Bone marrow (tissue), 2 donors: Measurements from ENCODE around the gene PSEN2.
"Not testable (repeated sequence)": the region's sequence is repeated elsewhere in the genome, so short reads cannot be mapped to it uniquely, and the experiment has no call there.

Source experiments
- DNase-seq, 2 donors: peaks; one replicate each; lab custom pipeline; 2025; lab: John Stamatoyannopoulos, UW

Gene PSEN2

GRCh38 chr1:226916497-226916896, 46.1 kb downstream of the PSEN2 start:
- no peak for DNase-seq

GRCh38 chr1:226919587-226919986, 49.2 kb downstream of the PSEN2 start:
- DNase-seq, result no peak

GRCh38 chr1:226919995-226920394, 49.6 kb downstream of the PSEN2 start:
- no peak for DNase-seq

GRCh38 chr1:226920446-226920894, 50.1 kb downstream of the PSEN2 start:
- no peak for DNase-seq

- DNase-seq, result no peak
Observed at GRCh38 chr1:226921504-226921903, 51.1 kb downstream of the PSEN2 start.

GRCh38 chr1:226929260-226930111, 59.1 kb downstream of the PSEN2 start:
- DNase-seq, result not testable (repeated sequence)

GRCh38 chr1:226934483-226935237, 64.2 kb downstream of the PSEN2 start:
- no peak for DNase-seq

- no peak for DNase-seq
Observed at GRCh38 chr1:226937940-226938725, 67.7 kb downstream of the PSEN2 start.

- peak in 1 of 2 donors; percentile 71 for DNase-seq
Observed at GRCh38 chr1:226938903-226939437, 68.6 kb downstream of the PSEN2 start.

GRCh38 chr1:226939438-226940028, 69.1 kb downstream of the PSEN2 start:
- peak in 1 of 2 donors; percentile 90 for DNase-seq

GRCh38 chr1:226940029-226940805, 69.8 kb downstream of the PSEN2 start, which contains the start of gene COQ8A:
Gene COQ8A (plus strand): TSS chr1:226940294. CDS start chr1:226961386, 21,092 bp downstream.
- DNase-seq, result peak; percentile 90 to 99

GRCh38 chr1:226940806-226941067, 70.3 kb downstream of the PSEN2 start:
- DNase-seq, result no peak

GRCh38 chr1:226942392-226942791, 72.0 kb downstream of the PSEN2 start:
- DNase-seq, result no peak

GRCh38 chr1:226943156-226943555, 72.7 kb downstream of the PSEN2 start:
- DNase-seq, result no peak

GRCh38 chr1:226943927-226944326, 73.5 kb downstream of the PSEN2 start:
- no peak for DNase-seq

GRCh38 chr1:226945106-226945857, 74.9 kb downstream of the PSEN2 start:
- DNase-seq, result no peak
